Panc1 (cell line): ENCODE measurements around the gene ROBO2. TPM values are rescaled to one million over a fixed set of nuclear protein-coding genes. Genes with fewer than 3 reads are reported as not detected.

ENCODE experiments used
- ATAC-seq: fragments of 200-7000 bp; cut with Tn5 transposase; 2 replicates; pipeline ENCODE4 v1.9.1; 2020; ENCODE audit warnings: mild to moderate bottlenecking, moderate library complexity
- BruUV-seq: library from RNA; stranded (reverse); fragments of 400-500 nt; replicated peaks from 2 replicates; lab custom pipeline; 2021; lab: Mats Ljungman, UMichigan
- CTCF ChIA-PET: fragments of 300-600 bp; sonication (Branson Sonifier 250); formaldehyde crosslinking; loops from one replicate; lab custom pipeline; 2022; ENCODE audit warnings: antibody characterized with exemption; lab: Charles Lee
- POLR2A ChIA-PET: fragments of 300-600 bp; sonication (Branson Sonifier 250); formaldehyde crosslinking; loops from one replicate; lab custom pipeline; 2022; ENCODE audit warnings: antibody characterized with exemption; lab: Charles Lee
- DNase-seq: peaks from one replicate; pipeline ENCODE4 v3.0.0-alpha.2; 2010; ENCODE audit warnings: low read depth, low spot score
- H3K27ac ChIP-seq: 2 replicates; pipeline ENCODE4 v1.5.1; 2011; ENCODE audit warnings: mild to moderate bottlenecking, low read length, inconsistent platforms
- H3K27me3 ChIP-seq: fragments of 200-500 bp; sonication (Bioruptor generic); 2 replicates; pipeline ENCODE4 v1.6.0; 2014; ENCODE audit warnings: low read length, inconsistent platforms; ENCODE audit not compliant: control insufficient read depth, insufficient read depth
- H3K36me3 ChIP-seq: fragments of 200-500 bp; sonication (Bioruptor generic); 2 replicates; pipeline ENCODE4 v1.5.1; 2014; ENCODE audit warnings: inconsistent platforms, mild to moderate bottlenecking, low read length, moderate library complexity; ENCODE audit not compliant: control insufficient read depth, insufficient read depth
- H3K4me1 ChIP-seq: 2 replicates; pipeline ENCODE4 v1.5.1; 2011; ENCODE audit warnings: inconsistent platforms, mild to moderate bottlenecking, low read length, moderate library complexity; ENCODE audit not compliant: control insufficient read depth, insufficient read depth
- H3K4me3 ChIP-seq, 2 experiments: 2 replicates each; pipeline ENCODE4 v1.5.1; 2011 to 2012; ENCODE audit warnings: low read depth in 2 of 2, low read length in 2 of 2, mild to moderate bottlenecking in 2 of 2, inconsistent platforms in 1 of 2, moderate library complexity in 1 of 2
- H3K9me3 ChIP-seq: fragments of 200-500 bp; sonication (Bioruptor generic); 2 replicates; pipeline ENCODE4 v1.5.1; 2014; ENCODE audit warnings: low read depth, mild to moderate bottlenecking, inconsistent platforms, low read length, moderate library complexity; ENCODE audit not compliant: control insufficient read depth, insufficient read depth
- POLR2AphosphoS5 ChIP-seq: IDR thresholded peaks from 2 replicates; pipeline ENCODE4 v1.6.1; 2012; ENCODE audit warnings: mild to moderate bottlenecking, low read depth, low read length, moderate library complexity
- SIN3A ChIP-seq: IDR thresholded peaks from 2 replicates; pipeline ENCODE4 v1.6.1; 2012; ENCODE audit warnings: low read depth, mild to moderate bottlenecking, low read length, moderate library complexity, borderline replicate concordance; ENCODE audit not compliant: insufficient read depth
- TCF7L2 ChIP-seq: IDR thresholded peaks from 2 replicates; pipeline ENCODE4 v1.6.1; 2011; ENCODE audit warnings: mild to moderate bottlenecking, low read depth, low read length, inconsistent platforms
- in situ Hi-C: cut with HindIII; loops from 2 replicates; pipeline ENCODE4 v1.10.0; 2016; ENCODE audit warnings: low sequenced_read_pairs, low pct_unique_long_range_greater_than_20kb
- intact Hi-C: fragments of 100-400 bp; cut with micrococcal nuclease; formaldehyde crosslinking; loops from one replicate; pipeline ENCODE4 v1.10.0; 2022; ENCODE audit not compliant: unreplicated experiment
- total RNA-seq: library from RNA; stranded (reverse); gene quantifications from one replicate; pipeline ENCODE4 v1.2.1, GENCODE V29; 2021; ENCODE audit not compliant: unreplicated experiment
- TF ChIP-seq, protein P1 (sequence below), 2 experiments: IDR thresholded peaks; 2 replicates each; pipeline ENCODE4 v1.6.1; 2011 to 2012; ENCODE audit warnings: low read depth in 2 of 2, control low read depth in 1 of 2, low read length in 1 of 2, mild to moderate bottlenecking in 1 of 2, moderate library complexity in 1 of 2; ENCODE audit not compliant: insufficient read depth in 1 of 2
- TF ChIP-seq, protein P2 (sequence below): fragments of 450-650 bp; IDR thresholded peaks from 2 replicates; pipeline ENCODE4 v1.5.1; 2017; ENCODE audit warnings: mild to moderate bottlenecking

The ROBO2 gene
- total RNA-seq, 1 experiment from 2014 or later = 1.3 TPM

DNA sequence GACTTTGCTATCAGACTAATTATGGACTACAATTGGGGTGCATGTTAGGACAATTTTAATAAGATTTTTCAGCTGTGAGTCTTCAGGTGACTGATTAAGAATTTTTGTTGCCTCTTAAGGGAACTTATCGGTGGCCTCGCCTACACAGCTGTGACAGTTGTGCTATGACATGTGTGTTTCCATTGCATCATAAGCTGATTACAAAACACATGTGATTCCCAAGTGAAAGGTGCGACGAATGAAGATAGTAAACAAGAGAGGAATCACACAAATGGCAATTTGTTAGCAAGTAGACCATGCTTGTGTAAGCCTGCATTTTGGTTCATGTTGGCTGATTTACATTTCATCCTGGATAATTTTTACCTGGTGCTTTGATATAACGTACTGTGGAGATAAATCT, 8.3 kb downstream of the ROBO2 start:
- TF ChIP-seq, protein P1, sequence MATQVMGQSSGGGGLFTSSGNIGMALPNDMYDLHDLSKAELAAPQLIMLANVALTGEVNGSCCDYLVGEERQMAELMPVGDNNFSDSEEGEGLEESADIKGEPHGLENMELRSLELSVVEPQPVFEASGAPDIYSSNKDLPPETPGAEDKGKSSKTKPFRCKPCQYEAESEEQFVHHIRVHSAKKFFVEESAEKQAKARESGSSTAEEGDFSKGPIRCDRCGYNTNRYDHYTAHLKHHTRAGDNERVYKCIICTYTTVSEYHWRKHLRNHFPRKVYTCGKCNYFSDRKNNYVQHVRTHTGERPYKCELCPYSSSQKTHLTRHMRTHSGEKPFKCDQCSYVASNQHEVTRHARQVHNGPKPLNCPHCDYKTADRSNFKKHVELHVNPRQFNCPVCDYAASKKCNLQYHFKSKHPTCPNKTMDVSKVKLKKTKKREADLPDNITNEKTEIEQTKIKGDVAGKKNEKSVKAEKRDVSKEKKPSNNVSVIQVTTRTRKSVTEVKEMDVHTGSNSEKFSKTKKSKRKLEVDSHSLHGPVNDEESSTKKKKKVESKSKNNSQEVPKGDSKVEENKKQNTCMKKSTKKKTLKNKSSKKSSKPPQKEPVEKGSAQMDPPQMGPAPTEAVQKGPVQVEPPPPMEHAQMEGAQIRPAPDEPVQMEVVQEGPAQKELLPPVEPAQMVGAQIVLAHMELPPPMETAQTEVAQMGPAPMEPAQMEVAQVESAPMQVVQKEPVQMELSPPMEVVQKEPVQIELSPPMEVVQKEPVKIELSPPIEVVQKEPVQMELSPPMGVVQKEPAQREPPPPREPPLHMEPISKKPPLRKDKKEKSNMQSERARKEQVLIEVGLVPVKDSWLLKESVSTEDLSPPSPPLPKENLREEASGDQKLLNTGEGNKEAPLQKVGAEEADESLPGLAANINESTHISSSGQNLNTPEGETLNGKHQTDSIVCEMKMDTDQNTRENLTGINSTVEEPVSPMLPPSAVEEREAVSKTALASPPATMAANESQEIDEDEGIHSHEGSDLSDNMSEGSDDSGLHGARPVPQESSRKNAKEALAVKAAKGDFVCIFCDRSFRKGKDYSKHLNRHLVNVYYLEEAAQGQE (IDR thresholded peaks at IDR 0.05; ENCODE audit: insufficient read depth in 1 of 2, low read depth in 2 of 2, low read length in 1 of 2) = no peak
- TF ChIP-seq, protein P2, sequence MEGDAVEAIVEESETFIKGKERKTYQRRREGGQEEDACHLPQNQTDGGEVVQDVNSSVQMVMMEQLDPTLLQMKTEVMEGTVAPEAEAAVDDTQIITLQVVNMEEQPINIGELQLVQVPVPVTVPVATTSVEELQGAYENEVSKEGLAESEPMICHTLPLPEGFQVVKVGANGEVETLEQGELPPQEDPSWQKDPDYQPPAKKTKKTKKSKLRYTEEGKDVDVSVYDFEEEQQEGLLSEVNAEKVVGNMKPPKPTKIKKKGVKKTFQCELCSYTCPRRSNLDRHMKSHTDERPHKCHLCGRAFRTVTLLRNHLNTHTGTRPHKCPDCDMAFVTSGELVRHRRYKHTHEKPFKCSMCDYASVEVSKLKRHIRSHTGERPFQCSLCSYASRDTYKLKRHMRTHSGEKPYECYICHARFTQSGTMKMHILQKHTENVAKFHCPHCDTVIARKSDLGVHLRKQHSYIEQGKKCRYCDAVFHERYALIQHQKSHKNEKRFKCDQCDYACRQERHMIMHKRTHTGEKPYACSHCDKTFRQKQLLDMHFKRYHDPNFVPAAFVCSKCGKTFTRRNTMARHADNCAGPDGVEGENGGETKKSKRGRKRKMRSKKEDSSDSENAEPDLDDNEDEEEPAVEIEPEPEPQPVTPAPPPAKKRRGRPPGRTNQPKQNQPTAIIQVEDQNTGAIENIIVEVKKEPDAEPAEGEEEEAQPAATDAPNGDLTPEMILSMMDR = no peak
- TF ChIP-seq POLR2AphosphoS5 (no peak), SIN3A (no peak), TCF7L2 (no peak)
- CTCF ChIA-PET = no interaction called here
- intact Hi-C loops (no loop called here), in situ Hi-C loops (no loop called here)
- Histone ChIP-seq H3K9me3 (no peaks in the 10 kb centered on the region), H3K27me3 (no peaks in the 10 kb centered on the region), H3K27ac (no peak overlapping the region), H3K4me1 (no peaks in the 10 kb centered on the region), H3K36me3 (no peaks in the 10 kb centered on the region), H3K4me3 (no peak overlapping the region)
- BruUV-seq = no TSS peak
- DNase-seq (no peak), ATAC-seq (no peak)
- POLR2A ChIA-PET = no interaction called here

DNA sequence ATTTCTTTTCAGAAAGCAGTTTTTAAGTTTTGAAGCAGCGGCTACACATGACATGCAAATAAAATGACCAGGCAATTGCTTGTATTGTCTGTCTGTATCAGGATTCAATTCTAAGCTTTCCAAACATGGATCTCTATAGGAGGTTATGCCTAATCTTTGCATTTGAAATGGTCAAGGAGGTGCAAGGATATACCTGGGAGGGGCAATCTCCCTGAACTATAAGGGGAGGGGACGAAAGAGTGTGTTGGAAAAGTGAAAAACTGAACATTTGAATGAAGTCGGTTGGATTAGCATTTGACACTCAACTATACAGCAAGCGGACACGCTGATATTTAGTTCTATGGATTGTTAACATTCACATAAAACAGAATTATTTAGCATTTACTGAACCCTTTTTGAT, 11.7 kb downstream of the ROBO2 start:
- Histone ChIP-seq H3K27me3 (no peaks in the 10 kb centered on the region), H3K4me3 (no peak overlapping the region), H3K9me3 (no peaks in the 10 kb centered on the region), H3K27ac (no peak overlapping the region), H3K36me3 (no peaks in the 10 kb centered on the region), H3K4me1 (no peaks in the 10 kb centered on the region)
- ChIA-PET POLR2A (no interaction called here), CTCF (no interaction called here)
- intact Hi-C loops = no loop called here
- no TSS peak for BruUV-seq
- DNase-seq (no peak), ATAC-seq (no peak)
- TF ChIP-seq, protein P2 = no peak
- TF ChIP-seq POLR2AphosphoS5 (no peak), TCF7L2 (no peak), SIN3A (no peak)
- TF ChIP-seq, protein P1 (IDR thresholded peaks at IDR 0.05; ENCODE audit: insufficient read depth in 1 of 2, low read depth in 2 of 2, low read length in 1 of 2) = no peak
- in situ Hi-C loops = no loop called here
